Activated CD4-positive, alpha-beta T cell treated with anti-CD3 and anti-CD28 coated beads for 36 hours (primary cell): ENCODE results near the gene KRTAP9-6. TPM values are rescaled to one million over a fixed set of nuclear protein-coding genes. Genes with fewer than 3 reads are reported as not detected.
"Not testable (repeated sequence)": the region's sequence is repeated elsewhere in the genome, so short reads cannot be mapped to it uniquely, and the experiment has no call there.

Experiments used
- ATAC-seq: fragments of 200-7000 bp; cut with Tn5 transposase; one replicate; pipeline ENCODE4 v1.10.0; 2021; ENCODE audit warnings: mild to moderate bottlenecking, moderate library complexity
- CTCF ChIA-PET: fragments of 350-600 bp; sonication (Branson Sonifier 250); formaldehyde crosslinking; loops from one replicate; lab custom pipeline; 2021; ENCODE audit warnings: antibody characterized with exemption; lab: Charles Lee
- POLR2A ChIA-PET: fragments of 350-600 bp; sonication (Branson Sonifier 250); formaldehyde crosslinking; loops from one replicate; lab custom pipeline; 2021; ENCODE audit warnings: antibody characterized with exemption, inconsistent platforms; lab: Charles Lee
- DNase-seq: peaks from one replicate; pipeline ENCODE4 v3.0.0-alpha.2; 2020
- H3K27ac Mint-ChIP-seq: one replicate; pipeline ENCODE4 v1.8.0; 2021; ENCODE audit warnings: mixed read lengths
- H3K27me3 Mint-ChIP-seq: one replicate; pipeline ENCODE4 v1.8.0; 2021; ENCODE audit warnings: mixed read lengths
- H3K36me3 Mint-ChIP-seq: one replicate; pipeline ENCODE4 v1.8.0; 2021; ENCODE audit warnings: low read depth, mixed read lengths
- H3K4me1 Mint-ChIP-seq: one replicate; pipeline ENCODE4 v1.8.0; 2021; ENCODE audit warnings: mixed read lengths
- H3K4me3 Mint-ChIP-seq: one replicate; pipeline ENCODE4 v1.8.0; 2021; ENCODE audit warnings: mild to moderate bottlenecking, moderate library complexity, mixed read lengths
- H3K9me3 Mint-ChIP-seq: one replicate; pipeline ENCODE4 v1.8.0; 2021; ENCODE audit warnings: low read depth, mixed read lengths
- intact Hi-C, 2 experiments: fragments of 100-400 bp; cut with DNase I in 1 of 2; cut with micrococcal nuclease in 1 of 2; formaldehyde crosslinking; loops; one replicate each; pipeline versions ENCODE4 v1.14.2 to v1.15.1; 2022 to 2024; cut with DNase I, micrococcal nuclease
- total RNA-seq, 2 experiments: library from RNA; stranded (reverse); gene quantifications; one replicate each; pipeline ENCODE4 v1.2.3, GENCODE V29; 2021

KRTAP9-6 gene
- total RNA-seq, 2 experiments from 2014 or later, result not detected

DNA sequence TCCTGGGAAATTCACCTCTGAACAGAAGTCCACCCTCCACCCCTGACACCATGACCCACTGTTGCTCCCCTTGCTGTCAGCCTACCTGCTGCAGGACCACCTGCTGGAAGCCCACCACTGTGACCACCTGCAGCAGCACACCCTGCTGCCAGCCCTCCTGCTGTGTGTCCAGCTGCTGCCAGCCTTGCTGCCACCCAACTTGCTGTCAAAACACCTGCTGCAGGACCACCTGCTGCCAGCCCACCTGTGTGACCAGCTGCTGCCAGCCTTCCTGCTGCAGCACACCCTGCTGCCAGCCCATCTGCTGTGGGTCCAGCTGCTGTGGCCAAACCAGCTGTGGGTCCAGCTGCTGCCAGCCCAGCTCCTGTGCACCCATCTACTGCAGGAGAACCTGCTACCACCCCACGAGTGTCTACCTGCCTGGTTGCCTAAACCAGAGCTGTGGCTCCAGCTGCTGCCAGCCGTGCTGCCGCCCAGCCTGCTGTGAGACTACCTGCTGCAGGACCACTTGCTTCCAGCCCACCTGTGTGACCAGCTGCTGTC is 10.5 kb downstream of the KRTAP9-6 start, which contains the start of gene KRTAP9-7:
Gene KRTAP9-7 (plus strand): TSS at position 51 of the 543 bp plus-strand sequence. CDS start 0 bp downstream, at position 51.
- H3K36me3 Mint-ChIP-seq, DNase-seq, H3K4me1 Mint-ChIP-seq, POLR2A ChIA-PET, H3K4me3 Mint-ChIP-seq, H3K27me3 Mint-ChIP-seq, H3K27ac Mint-ChIP-seq, ATAC-seq, H3K9me3 Mint-ChIP-seq: not testable (repeated sequence)
- CTCF ChIA-PET, result interaction anchor here (0.7 kb wide), 1 partner anchor 1943 kb away, joined by 4 read pairs; no protein-coding TSS in a partner anchor
- intact Hi-C loops, result loop anchor here in 1 of 2 experiments (1.0 kb wide), 1 partner anchor 14 kb away; no protein-coding TSS in a partner anchor

DNA sequence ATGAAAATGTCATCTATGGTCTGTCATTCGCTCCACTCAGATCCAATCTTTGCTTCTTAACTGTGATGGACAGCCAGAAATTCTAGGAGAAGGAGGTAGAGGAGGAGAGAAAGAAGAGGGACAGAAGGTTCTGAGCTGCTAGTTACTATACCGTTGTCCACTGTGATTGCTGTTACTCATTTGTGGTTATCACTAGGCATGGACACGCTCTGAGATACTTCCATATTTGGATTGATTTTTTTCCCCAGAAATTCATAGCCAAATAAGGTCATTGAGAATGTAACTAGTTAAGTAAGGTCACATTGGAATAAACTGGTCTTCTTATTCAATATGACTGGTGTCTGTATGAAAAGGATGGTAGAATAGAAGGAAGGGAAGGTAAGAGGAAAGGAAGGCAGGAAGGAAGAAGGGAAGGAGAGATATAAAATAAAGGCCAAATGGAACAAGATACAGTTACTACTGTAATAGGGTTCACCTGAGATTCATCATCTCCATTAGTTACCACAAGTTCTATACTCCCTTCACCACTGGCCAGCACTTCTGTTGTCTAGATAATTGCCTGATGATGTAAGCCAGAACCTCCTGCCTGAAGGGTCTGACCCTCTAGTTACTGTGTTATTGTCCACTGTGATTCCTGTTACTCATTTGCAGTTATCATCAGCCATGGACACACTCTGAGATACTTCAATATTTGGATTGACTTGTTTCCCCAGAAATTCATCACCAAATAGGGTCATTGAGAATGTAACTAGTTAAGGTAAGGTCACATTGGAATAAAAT is 13.2 kb downstream of the KRTAP9-6 start:
- H3K9me3 Mint-ChIP-seq, result no peaks in the 10 kb centered on the region
- ChIA-PET POLR2A (no interaction called here), CTCF (no interaction called here)
- intact Hi-C loops, result no loop called here
- H3K36me3 Mint-ChIP-seq, result no peaks in the 10 kb centered on the region
- H3K27ac Mint-ChIP-seq, result no peak overlapping the region
- ATAC-seq (no peak), DNase-seq (no peak)
- peaks cover 8% of the 10 kb centered on the region for H3K27me3 Mint-ChIP-seq
- no peaks in the 10 kb centered on the region for H3K4me1 Mint-ChIP-seq
- no peak overlapping the region for H3K4me3 Mint-ChIP-seq

DNA sequence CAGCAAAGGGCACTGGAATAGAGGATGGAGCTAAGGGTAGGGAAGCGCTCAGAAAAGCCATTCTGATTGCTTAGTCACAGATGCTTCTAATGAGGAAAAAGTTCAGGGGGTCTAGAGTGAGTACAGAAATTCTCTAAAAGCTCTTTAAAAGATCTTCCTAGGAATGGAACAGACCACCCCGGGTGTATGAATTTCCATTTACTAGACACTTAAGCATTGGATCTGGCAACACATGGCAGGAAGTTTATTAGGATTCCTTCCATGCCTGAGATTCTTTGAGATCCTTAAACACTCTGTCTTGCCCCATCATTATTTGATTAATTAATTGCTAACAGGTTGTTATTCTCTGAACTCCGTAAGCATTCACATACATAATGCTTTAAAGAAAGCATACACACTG is 18.9 kb downstream of the KRTAP9-6 start:
- Mint-ChIP-seq H3K27me3 (no peaks in the 10 kb centered on the region), H3K4me1 (peaks cover 14% of the 10 kb centered on the region), H3K27ac (no peak overlapping the region), H3K36me3 (no peaks in the 10 kb centered on the region), H3K4me3 (no peak overlapping the region), H3K9me3 (no peaks in the 10 kb centered on the region)
- CTCF ChIA-PET, result no interaction called here
- ATAC-seq, result no peak
- DNase-seq, result no peak
- POLR2A ChIA-PET, result interaction anchor here (0.7 kb wide), 1 partner anchor 74 kb away, joined by 4 read pairs; no protein-coding TSS in a partner anchor
- intact Hi-C loops, result no loop called here

DNA sequence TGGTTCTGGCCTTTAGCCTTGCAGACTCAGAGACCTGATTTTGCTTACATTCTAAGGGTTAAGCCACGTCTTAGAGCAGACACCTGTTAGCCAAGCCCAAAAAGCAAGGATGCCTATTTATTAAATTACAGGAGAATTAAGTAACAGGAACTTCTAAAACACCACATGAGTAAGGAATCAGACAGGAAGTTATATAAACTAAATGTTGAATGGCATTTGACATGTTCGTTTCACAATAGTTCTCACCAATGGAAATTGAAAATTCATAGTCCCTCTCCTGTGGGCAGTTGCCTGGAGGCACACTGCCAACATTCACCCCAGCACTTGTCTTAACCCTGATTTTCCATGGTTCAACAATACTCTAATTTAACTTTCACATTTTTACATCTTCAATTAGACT is 19.4 kb downstream of the KRTAP9-6 start:
- DNase-seq, result no peak
- Mint-ChIP-seq H3K36me3 (no peaks in the 10 kb centered on the region), H3K4me3 (no peak overlapping the region), H3K9me3 (no peaks in the 10 kb centered on the region), H3K4me1 (peaks cover 14% of the 10 kb centered on the region), H3K27ac (no peak overlapping the region), H3K27me3 (no peaks in the 10 kb centered on the region)
- POLR2A ChIA-PET, result no interaction called here
- ATAC-seq, result no peak
- intact Hi-C loops, result no loop called here
- CTCF ChIA-PET, result no interaction called here

DNA sequence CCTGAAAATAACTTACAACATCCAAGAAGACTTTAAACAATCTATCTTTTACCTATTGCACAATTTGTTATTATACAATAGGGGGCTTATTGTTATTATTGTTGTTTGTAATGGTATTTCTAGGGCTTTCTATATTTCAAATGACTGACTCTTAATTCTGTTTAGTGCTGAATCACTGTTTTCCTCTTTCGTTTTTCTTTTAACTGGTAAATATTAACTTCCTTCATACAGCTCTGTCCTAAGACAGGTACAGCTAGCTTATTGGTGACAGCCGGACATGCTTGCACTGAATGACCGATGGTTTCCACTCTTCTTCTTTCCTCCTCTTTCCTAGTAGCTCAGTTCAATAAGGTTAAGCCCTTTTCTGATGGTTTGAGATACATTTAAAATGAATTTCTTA is 21.9 kb downstream of the KRTAP9-6 start:
- no peak for ATAC-seq
- Mint-ChIP-seq H3K27me3 (no peaks in the 10 kb centered on the region), H3K4me1 (peaks cover 14% of the 10 kb centered on the region), H3K36me3 (no peaks in the 10 kb centered on the region), H3K27ac (no peak overlapping the region), H3K9me3 (no peaks in the 10 kb centered on the region), H3K4me3 (no peak overlapping the region)
- no peak for DNase-seq
- ChIA-PET CTCF (interaction anchor here (0.8 kb wide), 1 partner anchor 206 kb away, joined by 4 read pairs; no protein-coding TSS in a partner anchor), POLR2A (no interaction called here)
- intact Hi-C loops, result no loop called here

DNA sequence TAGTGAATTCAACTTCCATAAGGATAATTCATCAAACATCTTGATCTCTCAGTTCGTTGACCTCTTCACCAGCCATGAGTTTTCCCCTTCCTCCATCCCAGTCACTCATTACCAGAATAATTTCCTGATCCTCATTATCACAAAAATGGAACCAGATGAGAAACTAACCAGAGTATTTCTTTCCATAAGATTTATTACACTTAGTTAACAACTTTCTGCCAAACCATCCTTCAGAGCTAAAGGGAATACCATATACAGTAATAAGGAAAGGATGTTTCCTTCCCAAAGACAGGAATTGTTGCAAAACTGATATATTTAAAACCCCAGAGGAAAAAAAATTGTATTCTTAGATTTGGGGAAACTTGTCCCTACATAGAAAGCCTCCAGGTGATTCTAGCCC is 28.8 kb downstream of the KRTAP9-6 start:
- Mint-ChIP-seq H3K9me3 (no peaks in the 10 kb centered on the region), H3K4me3 (no peak overlapping the region), H3K36me3 (no peaks in the 10 kb centered on the region), H3K27me3 (no peaks in the 10 kb centered on the region), H3K27ac (no peak overlapping the region), H3K4me1 (no peaks in the 10 kb centered on the region)
- ATAC-seq (no peak), DNase-seq (no peak)
- intact Hi-C loops, result no loop called here
- CTCF ChIA-PET, result no interaction called here
- POLR2A ChIA-PET, result no interaction called here

DNA sequence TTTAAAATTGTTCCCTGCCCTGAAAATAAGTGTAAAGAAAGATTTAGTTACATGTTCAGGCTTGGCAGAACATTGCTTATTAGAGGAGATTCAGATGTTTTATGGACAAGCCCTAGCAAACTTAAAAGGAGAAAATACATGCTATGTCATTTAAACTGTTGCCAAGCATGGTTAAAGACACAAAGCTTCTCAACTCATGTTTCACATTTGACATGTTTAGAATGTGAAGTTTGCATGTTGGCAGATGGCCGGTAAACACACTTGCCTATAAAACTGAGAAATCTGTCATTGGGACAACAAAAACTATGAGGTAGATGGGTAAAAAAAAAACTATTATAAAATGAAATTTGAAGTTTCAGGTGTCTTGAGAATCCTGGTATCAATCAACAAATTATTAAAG is 31.7 kb downstream of the KRTAP9-6 start:
- ATAC-seq (no peak), DNase-seq (no peak)
- Mint-ChIP-seq H3K27me3 (no peaks in the 10 kb centered on the region), H3K4me1 (peaks cover 5% of the 10 kb centered on the region), H3K27ac (no peak overlapping the region), H3K36me3 (no peaks in the 10 kb centered on the region), H3K9me3 (no peaks in the 10 kb centered on the region), H3K4me3 (no peak overlapping the region)
- ChIA-PET POLR2A (no interaction called here), CTCF (no interaction called here)
- intact Hi-C loops, result no loop called here

DNA sequence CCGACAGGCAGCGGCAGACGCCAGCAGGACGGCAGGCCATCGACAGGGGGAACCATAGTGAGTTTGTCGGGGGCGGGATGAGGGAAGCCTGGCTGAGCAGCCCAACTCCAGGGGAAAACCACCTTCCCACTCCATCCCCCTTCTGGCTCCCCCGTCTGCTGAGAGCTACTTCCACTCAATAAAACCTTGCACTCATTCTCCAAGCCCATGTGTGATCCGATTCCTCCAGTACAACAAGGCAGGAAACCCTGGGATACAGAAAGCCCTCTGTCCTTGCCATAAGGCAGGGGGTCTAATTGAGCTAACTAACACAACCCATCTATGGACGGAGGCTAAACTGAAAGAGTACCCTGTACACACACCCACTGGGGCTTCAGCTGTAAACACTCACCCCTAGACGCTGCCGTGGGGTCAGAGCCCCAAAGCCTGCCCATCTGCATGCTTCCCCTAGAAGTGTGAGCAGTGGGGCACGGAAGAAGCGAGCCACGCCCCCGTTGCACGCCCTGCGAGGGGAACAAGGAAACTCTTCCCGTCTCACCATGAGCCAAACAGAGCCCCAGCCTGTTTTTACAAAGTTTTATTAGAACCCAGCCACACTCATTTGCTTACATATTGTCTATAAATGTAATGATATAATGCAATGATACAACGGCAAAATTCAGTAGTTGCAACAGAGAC is 33.4 kb downstream of the KRTAP9-6 start:
- Mint-ChIP-seq H3K4me3 (no peak overlapping the region), H3K27me3 (no peaks in the 10 kb centered on the region), H3K4me1 (peaks cover 5% of the 10 kb centered on the region), H3K36me3 (no peaks in the 10 kb centered on the region), H3K27ac (no peak overlapping the region), H3K9me3 (no peaks in the 10 kb centered on the region)
- intact Hi-C loops, result no loop called here
- DNase-seq (no peak), ATAC-seq (no peak)
- ChIA-PET POLR2A (no interaction called here), CTCF (no interaction called here)

DNA sequence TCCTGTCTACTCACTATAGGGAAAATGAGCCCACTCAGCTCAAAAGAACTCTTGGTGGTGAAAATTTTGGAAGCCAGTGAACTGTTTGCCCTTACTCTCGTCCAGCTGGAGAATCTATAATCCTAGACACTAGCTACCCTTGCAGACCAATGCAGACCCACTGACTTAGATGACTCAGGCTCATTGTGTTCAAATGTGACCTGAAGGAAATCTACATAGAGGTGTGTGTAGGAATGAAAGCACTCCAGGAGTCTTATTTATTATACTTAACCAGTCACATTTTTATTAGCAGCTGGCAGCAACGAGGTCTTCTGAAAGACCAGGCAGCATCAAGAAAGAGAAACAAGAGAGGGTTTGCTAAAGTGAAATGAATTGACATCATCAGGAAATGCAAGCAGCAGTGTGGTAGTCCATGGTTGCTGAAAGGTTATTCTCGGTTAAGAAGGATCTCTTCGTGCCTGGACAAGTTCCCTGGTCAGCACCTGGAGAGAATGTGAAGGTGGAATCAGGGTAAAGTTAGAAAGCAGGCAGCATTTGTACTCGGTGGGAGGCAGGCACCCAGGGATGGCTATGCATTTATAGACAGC is 36.1 kb downstream of the KRTAP9-6 start:
- no peaks in the 10 kb centered on the region for H3K9me3 Mint-ChIP-seq
- no peak for DNase-seq
- ChIA-PET POLR2A (no interaction called here), CTCF (no interaction called here)
- H3K36me3 Mint-ChIP-seq, result no peaks in the 10 kb centered on the region
- H3K27me3 Mint-ChIP-seq, result no peaks in the 10 kb centered on the region
- no peak overlapping the region for H3K4me3 Mint-ChIP-seq
- H3K4me1 Mint-ChIP-seq, result peaks cover 5% of the 10 kb centered on the region
- no peak for ATAC-seq
- intact Hi-C loops, result no loop called here
- no peak overlapping the region for H3K27ac Mint-ChIP-seq

DNA sequence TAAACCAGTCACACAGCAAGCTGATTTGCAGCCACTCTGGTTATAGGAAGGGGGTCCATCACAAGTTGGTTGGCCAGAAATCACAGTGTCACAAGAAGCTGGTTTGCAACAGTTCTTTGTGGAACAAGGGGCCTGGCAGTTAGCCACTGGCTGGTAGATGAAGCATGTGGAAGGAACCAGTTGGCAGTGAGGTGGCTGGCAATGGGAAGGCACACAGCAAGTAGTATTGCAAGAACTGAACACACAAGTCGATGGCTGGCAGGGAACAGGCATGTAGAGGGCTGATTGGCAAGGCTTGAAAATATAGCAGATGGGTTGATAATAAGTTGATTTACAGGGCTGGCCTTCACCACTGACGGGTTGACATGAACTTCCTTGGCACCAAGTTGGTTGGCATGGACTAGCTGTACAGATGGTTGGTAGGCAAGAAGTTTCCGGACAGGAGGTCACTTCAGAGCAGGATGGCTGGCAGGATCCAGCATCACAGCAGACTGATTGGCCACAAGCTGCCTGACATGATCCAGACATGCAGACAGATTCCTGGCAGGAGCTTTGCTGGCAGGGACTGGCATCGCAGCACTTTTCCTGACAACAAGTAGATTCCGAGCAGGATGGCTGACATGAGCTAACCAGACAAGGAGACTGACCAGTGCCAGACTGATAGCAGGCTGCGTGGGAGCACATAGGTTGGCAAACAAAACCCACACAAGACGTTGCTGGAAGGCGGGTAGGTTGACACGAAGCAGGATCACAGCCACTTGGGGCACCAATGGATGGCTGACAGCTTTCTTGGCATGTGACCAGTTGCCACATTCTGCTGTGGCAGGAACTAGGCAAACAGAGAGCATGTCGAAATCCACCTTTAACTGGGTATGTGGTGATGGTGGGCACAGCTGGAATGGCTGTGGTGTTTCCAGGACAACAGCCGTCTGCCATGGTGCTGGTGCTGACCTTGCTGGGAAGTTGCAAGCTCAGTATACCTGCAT is 37.0 kb downstream of the KRTAP9-6 start, which contains the start of gene KRTAP29-1:
Gene KRTAP29-1 (minus strand): TSS at position 936 of the 986 bp plus-strand sequence. CDS start 0 bp downstream, at position 936.
- Mint-ChIP-seq H3K27me3 (no peaks in the 10 kb centered on the region), H3K4me3 (no peak within 1 kb of the TSS), H3K36me3 (no peaks in the 10 kb centered on the region), H3K4me1 (peaks cover 14% of the 10 kb centered on the region), H3K27ac (no peak within 1 kb of the TSS), H3K9me3 (no peaks in the 10 kb centered on the region)
- no peak for ATAC-seq
- no peak for DNase-seq
- CTCF ChIA-PET, result interaction anchor here (0.6 kb wide), 1 partner anchor 11 kb away, joined by 3 read pairs; no protein-coding TSS in a partner anchor
- POLR2A ChIA-PET, result no interaction called here
- intact Hi-C loops, result no loop called here
